Measurements from ENCODE around the gene TMEM132C. TPM values are rescaled to one million over a fixed set of nuclear protein-coding genes. Genes with fewer than 3 reads are reported as not detected.

The TMEM132C gene
- total RNA-seq, 2 experiments from 2014 or later = not detected

DNA sequence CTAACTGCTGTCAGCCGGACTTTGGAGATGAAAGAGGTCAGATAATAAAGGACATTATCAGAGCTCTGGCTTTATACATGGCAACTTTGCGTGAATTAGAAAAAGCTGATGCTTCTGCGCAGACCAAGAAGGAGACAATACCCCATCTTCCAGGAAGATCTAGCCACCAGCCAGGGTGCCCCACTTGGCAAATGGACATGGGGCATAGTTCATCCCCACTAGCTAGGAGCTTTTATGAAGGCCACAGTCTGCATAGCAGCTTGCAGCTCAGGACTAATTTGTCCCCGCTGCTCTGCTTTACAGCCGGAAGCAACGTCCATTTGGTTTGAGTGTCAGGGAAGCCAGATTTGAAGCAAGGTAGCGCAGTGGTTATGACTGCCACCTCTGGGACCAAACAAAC, 101.0 kb downstream of the TMEM132C start:
- peaks cover 22% of the 10 kb centered on the region for H3K27me3 Mint-ChIP-seq
- ChIA-PET CTCF (no interaction called here), POLR2A (no interaction called here)
- peaks cover 3% of the 10 kb centered on the region for H3K9me3 Mint-ChIP-seq
- ATAC-seq = no peak
- H3K27ac Mint-ChIP-seq = no peak overlapping the region
- H3K4me3 Mint-ChIP-seq = no peak overlapping the region
- DNase-seq = no peak
- H3K4me1 Mint-ChIP-seq (ENCODE audit: low read depth) = no peaks in the 10 kb centered on the region
- TF ChIP-seq, protein P1, sequence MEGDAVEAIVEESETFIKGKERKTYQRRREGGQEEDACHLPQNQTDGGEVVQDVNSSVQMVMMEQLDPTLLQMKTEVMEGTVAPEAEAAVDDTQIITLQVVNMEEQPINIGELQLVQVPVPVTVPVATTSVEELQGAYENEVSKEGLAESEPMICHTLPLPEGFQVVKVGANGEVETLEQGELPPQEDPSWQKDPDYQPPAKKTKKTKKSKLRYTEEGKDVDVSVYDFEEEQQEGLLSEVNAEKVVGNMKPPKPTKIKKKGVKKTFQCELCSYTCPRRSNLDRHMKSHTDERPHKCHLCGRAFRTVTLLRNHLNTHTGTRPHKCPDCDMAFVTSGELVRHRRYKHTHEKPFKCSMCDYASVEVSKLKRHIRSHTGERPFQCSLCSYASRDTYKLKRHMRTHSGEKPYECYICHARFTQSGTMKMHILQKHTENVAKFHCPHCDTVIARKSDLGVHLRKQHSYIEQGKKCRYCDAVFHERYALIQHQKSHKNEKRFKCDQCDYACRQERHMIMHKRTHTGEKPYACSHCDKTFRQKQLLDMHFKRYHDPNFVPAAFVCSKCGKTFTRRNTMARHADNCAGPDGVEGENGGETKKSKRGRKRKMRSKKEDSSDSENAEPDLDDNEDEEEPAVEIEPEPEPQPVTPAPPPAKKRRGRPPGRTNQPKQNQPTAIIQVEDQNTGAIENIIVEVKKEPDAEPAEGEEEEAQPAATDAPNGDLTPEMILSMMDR (IDR thresholded peaks at IDR 0.05) = no peak
- H3K36me3 Mint-ChIP-seq (ENCODE audit: low read depth) = no peaks in the 10 kb centered on the region
- intact Hi-C loops (cut with micrococcal nuclease) = no loop called here

DNA sequence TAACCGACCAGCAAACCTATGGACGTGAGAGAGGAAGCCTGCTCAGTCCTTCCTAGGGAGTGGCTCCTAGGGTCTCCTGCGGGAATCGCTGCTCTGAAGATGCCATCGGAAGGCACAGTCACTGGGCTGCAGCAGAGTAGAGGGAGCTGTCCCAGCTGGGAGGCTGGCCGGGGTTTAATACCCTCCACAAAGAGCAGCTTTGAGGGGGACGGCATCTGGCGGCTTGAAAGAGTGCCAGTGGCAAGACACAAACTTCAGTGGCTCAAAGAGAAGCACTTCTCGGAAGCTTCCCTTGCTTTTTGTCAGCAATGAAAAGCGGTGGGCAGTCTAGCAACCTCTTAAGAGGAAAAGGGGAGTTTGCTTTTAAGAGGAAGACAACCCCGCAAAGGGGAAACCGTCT, 114.6 kb downstream of the TMEM132C start:
- Mint-ChIP-seq H3K4me3 (no peak overlapping the region), H3K27me3 (peaks cover 8% of the 10 kb centered on the region), H3K36me3 (ENCODE audit: low read depth) (no peaks in the 10 kb centered on the region), H3K9me3 (peaks cover 2% of the 10 kb centered on the region), H3K27ac (no peak overlapping the region), H3K4me1 (ENCODE audit: low read depth) (no peaks in the 10 kb centered on the region)
- intact Hi-C loops (cut with micrococcal nuclease) = no loop called here
- CTCF ChIA-PET = no interaction called here
- DNase-seq (no peak), ATAC-seq (no peak)
- POLR2A ChIA-PET = no interaction called here
- TF ChIP-seq, protein P1 (IDR thresholded peaks at IDR 0.05) = no peak

DNA sequence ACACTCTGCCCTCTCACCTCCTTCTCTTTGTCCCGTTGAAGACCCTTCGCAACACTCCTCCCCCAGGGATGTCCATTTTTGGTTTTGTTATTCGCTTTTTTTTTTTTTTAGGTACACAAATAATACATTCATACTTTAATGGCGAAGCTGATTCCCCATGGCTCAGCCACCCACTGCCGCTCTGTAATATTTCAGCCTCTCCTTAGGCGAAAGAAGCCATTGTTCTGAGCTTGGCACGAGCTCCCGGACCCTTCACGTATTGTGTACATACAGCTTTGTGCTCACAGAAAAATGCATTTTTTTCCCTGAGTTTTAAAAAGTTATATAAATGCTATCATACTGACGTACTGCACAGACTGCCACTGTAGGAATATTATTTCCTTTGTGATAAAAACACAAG, 115.0 kb downstream of the TMEM132C start:
- DNase-seq = no peak
- Mint-ChIP-seq H3K4me1 (ENCODE audit: low read depth) (no peaks in the 10 kb centered on the region), H3K27ac (no peak overlapping the region), H3K4me3 (no peak overlapping the region), H3K9me3 (peaks cover 2% of the 10 kb centered on the region), H3K36me3 (ENCODE audit: low read depth) (no peaks in the 10 kb centered on the region), H3K27me3 (peaks cover 9% of the 10 kb centered on the region)
- intact Hi-C loops (cut with micrococcal nuclease) = no loop called here
- TF ChIP-seq, protein P1 (IDR thresholded peaks at IDR 0.05) = no peak
- CTCF ChIA-PET = no interaction called here
- POLR2A ChIA-PET = no interaction called here
- ATAC-seq = no peak

DNA sequence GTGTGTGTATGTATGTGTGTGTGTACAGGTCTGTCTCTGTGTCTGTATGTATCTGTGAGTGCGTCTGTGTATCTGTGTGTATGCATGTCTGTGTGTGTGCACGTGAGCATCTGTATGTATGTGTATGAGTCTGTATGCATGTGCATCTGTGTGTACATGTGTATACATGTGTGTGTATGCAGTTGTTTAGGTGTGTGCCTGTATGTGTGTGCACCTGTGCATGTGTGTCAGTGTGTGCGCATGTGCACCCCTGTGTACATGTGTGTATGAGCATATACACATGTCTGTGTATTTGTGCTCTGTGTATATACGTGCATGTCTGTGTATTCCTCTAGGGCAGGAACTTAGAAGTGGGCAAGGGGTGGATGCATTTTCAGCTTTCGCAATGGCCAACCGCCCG, 116.0 kb downstream of the TMEM132C start:
- peaks cover 2% of the 10 kb centered on the region for H3K9me3 Mint-ChIP-seq
- CTCF ChIA-PET = no interaction called here
- DNase-seq (no peak), ATAC-seq (no peak)
- peaks cover 9% of the 10 kb centered on the region for H3K27me3 Mint-ChIP-seq
- H3K36me3 Mint-ChIP-seq (ENCODE audit: low read depth) = no peaks in the 10 kb centered on the region
- H3K4me1 Mint-ChIP-seq (ENCODE audit: low read depth) = no peaks in the 10 kb centered on the region
- POLR2A ChIA-PET = no interaction called here
- H3K27ac Mint-ChIP-seq = no peak overlapping the region
- intact Hi-C loops (cut with micrococcal nuclease) = no loop called here
- TF ChIP-seq, protein P1 (IDR thresholded peaks at IDR 0.05) = no peak
- H3K4me3 Mint-ChIP-seq = no peak overlapping the region

DNA sequence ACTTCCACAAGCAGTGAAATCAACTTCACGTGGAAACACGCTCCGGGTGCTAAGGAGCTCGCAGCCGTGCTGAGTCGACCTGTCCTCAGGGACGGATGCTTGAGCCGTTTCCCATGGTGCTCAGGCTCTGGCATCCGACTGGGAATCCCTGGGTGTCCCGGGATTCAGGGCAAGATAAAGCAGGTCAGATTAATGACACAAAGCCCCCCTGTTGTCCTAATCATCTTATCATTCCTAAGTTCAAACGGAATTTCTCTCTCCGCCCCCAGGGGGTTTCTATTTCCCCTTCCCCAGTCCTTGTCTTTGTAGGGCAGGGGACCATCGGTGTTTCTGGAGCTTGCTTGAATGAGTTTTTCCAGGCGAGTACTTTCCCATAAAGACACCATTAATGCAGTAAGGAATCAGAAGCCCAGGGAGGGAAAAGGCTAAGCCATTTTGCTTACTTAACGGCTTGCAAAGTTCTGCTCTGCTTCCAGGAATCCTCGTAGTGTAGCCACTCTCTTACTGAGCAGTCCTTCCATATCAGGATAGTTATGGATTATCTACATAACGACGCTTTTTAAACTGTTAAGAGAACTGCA, 116.5 kb downstream of the TMEM132C start:
- H3K4me3 Mint-ChIP-seq = no peak overlapping the region
- ChIA-PET POLR2A (no interaction called here), CTCF (interaction anchor here (1.1 kb wide), 1 partner anchor 1471 kb away, joined by 3 read pairs; no protein-coding TSS in a partner anchor)
- no peaks in the 10 kb centered on the region for H3K36me3 Mint-ChIP-seq (ENCODE audit: low read depth)
- peaks cover 9% of the 10 kb centered on the region for H3K27me3 Mint-ChIP-seq
- no peak overlapping the region for H3K27ac Mint-ChIP-seq
- DNase-seq = no peak
- TF ChIP-seq, protein P1 (IDR thresholded peaks at IDR 0.05) = no peak
- ATAC-seq = no peak
- peaks cover 2% of the 10 kb centered on the region for H3K9me3 Mint-ChIP-seq
- H3K4me1 Mint-ChIP-seq (ENCODE audit: low read depth) = no peaks in the 10 kb centered on the region
- intact Hi-C loops (cut with micrococcal nuclease) = no loop called here

Measured in activated CD8-positive, alpha-beta T cell treated with anti-CD3 and anti-CD28 coated beads for 36 hours (primary cell).